Spleen (tissue), 7 donors: ENCODE data around the gene VSIG10L2.

Experiments
- POLR2A ChIP-seq, 3 donors: fragments of 450-650 bp; IDR thresholded peaks; one replicate each; pipeline ENCODE4 v1.5.1; 2017; ENCODE audit warnings: antibody characterized with exemption in 3 of 3, mild to moderate bottlenecking in 1 of 3
- TF ChIP-seq, protein P1 (sequence below), 11 experiments: fragments of 200-600 bp in 7 of 11; fragments of 450-650 bp in 4 of 11; sonication (generic) in 4 of 11; IDR thresholded peaks in 8 of 11; conservative IDR thresholded peaks in 3 of 11; 1 replicate in 7 of 11; 2 replicates in 4 of 11; pipeline versions ENCODE4 v1.4.0 to v1.8.0; 2016 to 2021; ENCODE audit warnings: antibody characterized with exemption in 11 of 11, inconsistent platforms in 4 of 11, mild to moderate bottlenecking in 1 of 11
- donor health status: DM: no; HTN: no; CAD: no; lungs with moderate emphysema.
- donor health status: DM: no; HTN: no; CAD: no.
- donor health status: DM: no; HTN: no; CAD: no.

DNA sequence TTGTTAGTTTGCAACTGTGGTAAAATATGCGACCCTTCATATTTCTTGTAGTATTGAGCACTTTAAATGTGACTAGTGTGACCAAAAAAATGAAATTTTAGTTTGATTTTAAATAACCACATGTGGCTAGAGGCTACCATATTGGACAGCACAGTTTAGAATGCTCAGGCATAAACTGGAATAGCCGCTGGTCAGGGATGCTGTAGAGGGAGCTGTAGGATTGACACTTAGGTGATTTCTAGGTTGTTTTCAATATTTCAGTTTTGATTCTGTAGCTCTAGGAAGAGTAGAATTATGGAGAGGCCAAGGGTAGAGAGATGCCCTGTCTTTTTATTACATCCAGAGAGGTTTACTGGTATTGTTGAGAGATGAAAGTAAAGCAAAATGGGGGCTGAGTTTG is 10.8 kb upstream of the VSIG10L2 start:
- TF ChIP-seq POLR2A (IDR thresholded peaks at IDR 0.05) = no peak
- TF ChIP-seq, protein P1, sequence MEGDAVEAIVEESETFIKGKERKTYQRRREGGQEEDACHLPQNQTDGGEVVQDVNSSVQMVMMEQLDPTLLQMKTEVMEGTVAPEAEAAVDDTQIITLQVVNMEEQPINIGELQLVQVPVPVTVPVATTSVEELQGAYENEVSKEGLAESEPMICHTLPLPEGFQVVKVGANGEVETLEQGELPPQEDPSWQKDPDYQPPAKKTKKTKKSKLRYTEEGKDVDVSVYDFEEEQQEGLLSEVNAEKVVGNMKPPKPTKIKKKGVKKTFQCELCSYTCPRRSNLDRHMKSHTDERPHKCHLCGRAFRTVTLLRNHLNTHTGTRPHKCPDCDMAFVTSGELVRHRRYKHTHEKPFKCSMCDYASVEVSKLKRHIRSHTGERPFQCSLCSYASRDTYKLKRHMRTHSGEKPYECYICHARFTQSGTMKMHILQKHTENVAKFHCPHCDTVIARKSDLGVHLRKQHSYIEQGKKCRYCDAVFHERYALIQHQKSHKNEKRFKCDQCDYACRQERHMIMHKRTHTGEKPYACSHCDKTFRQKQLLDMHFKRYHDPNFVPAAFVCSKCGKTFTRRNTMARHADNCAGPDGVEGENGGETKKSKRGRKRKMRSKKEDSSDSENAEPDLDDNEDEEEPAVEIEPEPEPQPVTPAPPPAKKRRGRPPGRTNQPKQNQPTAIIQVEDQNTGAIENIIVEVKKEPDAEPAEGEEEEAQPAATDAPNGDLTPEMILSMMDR (IDR thresholded peaks at IDR 0.05 in 8 of 11, conservative IDR thresholded peaks at IDR 0.05 in 3 of 11) = no peak
